ENCODE results near the gene TNS4. TPM values are rescaled to one million over a fixed set of nuclear protein-coding genes. Genes with fewer than 3 reads are reported as not detected.

The TNS4 gene
- total RNA-seq, 1 donor from 2014 or later: 0.18 TPM

GRCh38 chr17:40471846-40472732 lies 29.3 kb downstream of the TNS4 start:
- Mint-ChIP-seq H3K4me3 (no peak overlapping the region), H3K9me3 (no peaks in the 10 kb centered on the region), H3K27ac (no peak overlapping the region), H3K36me3 (ENCODE audit: low read depth) (no peaks in the 10 kb centered on the region), H3K4me1 (peaks cover 5% of the 10 kb centered on the region), H3K27me3 (peaks cover 8% of the 10 kb centered on the region)
- ChIA-PET CTCF (no interaction called here), POLR2A (no interaction called here)
- no peak for DNase-seq
- intact Hi-C loops (cut with micrococcal nuclease): no loop called here
- ATAC-seq (ENCODE audit: low read depth): no peak
- TF ChIP-seq CTCF (IDR thresholded peaks at IDR 0.05): no peak

GRCh38 chr17:40470932-40471828 lies 30.2 kb downstream of the TNS4 start:
- Mint-ChIP-seq H3K4me3 (no peak overlapping the region), H3K4me1 (peaks cover 1% of the 10 kb centered on the region)
- intact Hi-C loops (cut with micrococcal nuclease): no loop called here

GRCh38 chr17:40469805-40470675 lies 31.4 kb downstream of the TNS4 start:
- ChIA-PET CTCF (interaction anchor here (1.1 kb wide), 1 partner anchor 269 kb away, joined by 3 read pairs; no protein-coding TSS in a partner anchor), POLR2A (no interaction called here)
- DNase-seq (no peak), ATAC-seq (ENCODE audit: low read depth) (no peak)
- H3K36me3 Mint-ChIP-seq (ENCODE audit: low read depth): no peaks in the 10 kb centered on the region
- no peaks in the 10 kb centered on the region for H3K9me3 Mint-ChIP-seq
- peaks cover 8% of the 10 kb centered on the region for H3K27me3 Mint-ChIP-seq
- no peak overlapping the region for H3K27ac Mint-ChIP-seq
- H3K4me1 Mint-ChIP-seq: no peaks in the 10 kb centered on the region
- intact Hi-C loops (cut with micrococcal nuclease): no loop called here
- no peak overlapping the region for H3K4me3 Mint-ChIP-seq
- TF ChIP-seq CTCF (IDR thresholded peaks at IDR 0.05): no peak

More at GRCh38 chr17:40470932-40471828, 30.2 kb downstream of the TNS4 start:
- no peaks in the 10 kb centered on the region for H3K9me3 Mint-ChIP-seq
- CTCF ChIA-PET: no interaction called here
- ATAC-seq (ENCODE audit: low read depth): no peak
- H3K27ac Mint-ChIP-seq: no peak overlapping the region
- TF ChIP-seq CTCF (IDR thresholded peaks at IDR 0.05): no peak
- peaks cover 8% of the 10 kb centered on the region for H3K27me3 Mint-ChIP-seq
- DNase-seq: no peak
- no peaks in the 10 kb centered on the region for H3K36me3 Mint-ChIP-seq (ENCODE audit: low read depth)
- POLR2A ChIA-PET: no interaction called here

GRCh38 chr17:40468560-40468959 lies 32.9 kb downstream of the TNS4 start:
- ChIA-PET POLR2A (no interaction called here), CTCF (no interaction called here)
- no peak for ATAC-seq (ENCODE audit: low read depth)
- intact Hi-C loops (cut with micrococcal nuclease): no loop called here
- H3K4me1 Mint-ChIP-seq: no peaks in the 10 kb centered on the region
- no peaks in the 10 kb centered on the region for H3K9me3 Mint-ChIP-seq
- no peak for DNase-seq
- no peak overlapping the region for H3K4me3 Mint-ChIP-seq
- no peak for TF ChIP-seq CTCF (IDR thresholded peaks at IDR 0.05)
- peaks cover 8% of the 10 kb centered on the region for H3K27me3 Mint-ChIP-seq
- H3K27ac Mint-ChIP-seq: no peak overlapping the region
- no peaks in the 10 kb centered on the region for H3K36me3 Mint-ChIP-seq (ENCODE audit: low read depth)

All from activated B cell treated with CpG ODN at 0.5 μM for 24 hours (primary cell).